ENCODE measurements around the gene PIKFYVE.

- TF ChIP-seq CTBP1 (IDR thresholded peaks at IDR 0.05; ENCODE audit: borderline replicate concordance): no peak
- TF ChIP-seq FOXK2 (IDR thresholded peaks at IDR 0.05): no peak
- no peak for TF ChIP-seq SP1 (IDR thresholded peaks at IDR 0.05)
- no peak for TF ChIP-seq SUZ12 (IDR thresholded peaks at IDR 0.05)
- no peak for TF ChIP-seq PKNOX1 (IDR thresholded peaks at IDR 0.05)
- no peak for TF ChIP-seq FOXA1 (IDR thresholded peaks at IDR 0.05)
- no peak for TF ChIP-seq TARDBP (IDR thresholded peaks at IDR 0.05)
- no peak for TF ChIP-seq HDGF (IDR thresholded peaks at IDR 0.05; ENCODE audit: borderline replicate concordance)
- no peak for TF ChIP-seq L3MBTL2 (conservative IDR thresholded peaks at IDR 0.05)
- TF ChIP-seq ELF4 (IDR thresholded peaks at IDR 0.05): no peak
- no peak for TF ChIP-seq BHLHE40 (IDR thresholded peaks at IDR 0.05; ENCODE audit: borderline replicate concordance)
- TF ChIP-seq ZNF384 (IDR thresholded peaks at IDR 0.05): no peak
Observed at GRCh38 chr2:208266936-208267335, 881 bp downstream of the PIKFYVE start.

Data from HEK293T (cell line).